SK-N-SH treated with all-trans-retinoic acid at 6 μM for 48 hours (cell line): Measurements from ENCODE around the gene CDK11B.

Experiments
- ATAC-seq: fragments of 200-7000 bp; cut with Tn5 transposase; 3 replicates; pipeline ENCODE4 v1.9.1; 2020; ENCODE audit warnings: mild to moderate bottlenecking, moderate library complexity
- ARNTL ChIP-seq: fragments of 450-650 bp; formaldehyde crosslinking; IDR thresholded peaks from 2 replicates; pipeline ENCODE4 v1.5.0; 2020; ENCODE audit warnings: low read depth, mild to moderate bottlenecking, moderate library complexity, borderline replicate concordance
- BACH2 ChIP-seq: fragments of 250-450 bp; sonication (Bioruptor Pico); IDR thresholded peaks from 2 replicates; pipeline ENCODE4 v1.9.0; 2021; ENCODE audit warnings: mild to moderate bottlenecking, borderline replicate concordance
- CSDC2 ChIP-seq: fragments of 250-450 bp; sonication (Bioruptor Pico); IDR thresholded peaks from 2 replicates; pipeline ENCODE4 v1.5.0; 2020; ENCODE audit warnings: mild to moderate bottlenecking, moderate library complexity
- ESRRG ChIP-seq: fragments of 250-450 bp; sonication (Bioruptor Pico); IDR thresholded peaks from 2 replicates; pipeline ENCODE4 v1.6.1; 2021; ENCODE audit warnings: mild to moderate bottlenecking
- ISL1 ChIP-seq: fragments of 250-450 bp; sonication (Bioruptor Pico); IDR thresholded peaks from 2 replicates; pipeline ENCODE4 v2.1.2; 2022; ENCODE audit warnings: mild to moderate bottlenecking, moderate library complexity
- PPARA ChIP-seq: fragments of 250-450 bp; sonication (Bioruptor Pico); IDR thresholded peaks from 2 replicates; pipeline ENCODE4 v1.5.0; 2020; ENCODE audit warnings: mild to moderate bottlenecking, borderline replicate concordance
- SNAI2 ChIP-seq: fragments of 250-450 bp; sonication (Bioruptor Pico); IDR thresholded peaks from 2 replicates; pipeline ENCODE4 v1.5.0; 2020; ENCODE audit warnings: mild to moderate bottlenecking, moderate library complexity
- TCF4 ChIP-seq: fragments of 250-450 bp; sonication (Bioruptor Pico); IDR thresholded peaks from 2 replicates; pipeline ENCODE4 v1.8.0; 2021; ENCODE audit warnings: mild to moderate bottlenecking, moderate library complexity, borderline replicate concordance
- ZC3H10 ChIP-seq: fragments of 250-450 bp; sonication (Bioruptor Pico); IDR thresholded peaks from 2 replicates; pipeline ENCODE4 v1.5.1; 2021; ENCODE audit warnings: mild to moderate bottlenecking, moderate library complexity
- ZFP3 ChIP-seq: fragments of 250-450 bp; sonication (Bioruptor Pico); IDR thresholded peaks from 2 replicates; pipeline ENCODE4 v1.5.0; 2020; ENCODE audit warnings: mild to moderate bottlenecking, moderate library complexity
- ZFP30 ChIP-seq: fragments of 450-650 bp; formaldehyde crosslinking; IDR thresholded peaks from 2 replicates; pipeline ENCODE4 v1.5.0; 2022; ENCODE audit warnings: mild to moderate bottlenecking, moderate library complexity
- ZNF70 ChIP-seq: fragments of 450-650 bp; formaldehyde crosslinking; IDR thresholded peaks from 2 replicates; pipeline ENCODE4 v1.5.0; 2020; ENCODE audit warnings: mild to moderate bottlenecking, moderate library complexity
- ZNF8 ChIP-seq: fragments of 450-650 bp; formaldehyde crosslinking; IDR thresholded peaks from 2 replicates; pipeline ENCODE4 v1.5.0; 2020; ENCODE audit warnings: mild to moderate bottlenecking, moderate library complexity
- TF ChIP-seq, protein P1 (sequence below): fragments of 250-450 bp; sonication (Bioruptor Pico); IDR thresholded peaks from 2 replicates; pipeline ENCODE4 v1.5.1; 2020; ENCODE audit warnings: low read depth, mild to moderate bottlenecking, moderate library complexity
- TF ChIP-seq, protein P2 (sequence below): fragments of 250-450 bp; sonication (Bioruptor Pico); IDR thresholded peaks from 2 replicates; pipeline ENCODE4 v1.5.1; 2021; ENCODE audit warnings: mild to moderate bottlenecking, moderate library complexity
- TF ChIP-seq, protein P3 (sequence below): fragments of 250-450 bp; sonication (Bioruptor Pico); IDR thresholded peaks from 2 replicates; pipeline ENCODE4 v1.8.0; 2020; ENCODE audit warnings: mild to moderate bottlenecking, moderate library complexity, borderline replicate concordance
- TF ChIP-seq, protein P4 (sequence below): fragments of 250-450 bp; sonication (Bioruptor Pico); IDR thresholded peaks from 2 replicates; pipeline ENCODE4 v1.8.0; 2021; ENCODE audit warnings: low read depth, mild to moderate bottlenecking, moderate library complexity, borderline replicate concordance
- TF ChIP-seq, protein P5 (sequence below): fragments of 250-450 bp; sonication (Bioruptor Pico); IDR thresholded peaks from 2 replicates; pipeline ENCODE4 v1.5.0; 2020; ENCODE audit warnings: mild to moderate bottlenecking, moderate library complexity

Gene CDK11B

DNA sequence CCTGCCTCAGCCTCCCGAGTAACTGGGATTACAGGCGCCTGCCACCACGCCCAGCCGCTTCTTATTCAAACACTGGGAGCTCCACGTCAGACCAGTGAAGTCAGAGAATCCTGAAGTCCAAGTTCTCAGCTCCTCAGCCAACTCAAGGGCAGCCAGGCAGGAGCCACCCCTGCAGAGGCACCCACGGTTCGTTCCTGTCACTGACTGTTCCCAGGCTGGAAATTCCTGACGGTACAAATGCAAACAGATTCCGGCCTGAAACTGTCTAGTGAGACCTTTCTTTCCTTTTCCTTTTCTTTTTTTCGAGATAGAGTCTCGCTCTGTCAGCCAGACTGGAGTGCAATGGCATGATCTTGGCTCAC is 22.1 kb upstream of the CDK11B start:
- TF ChIP-seq CSDC2 (CRISPR knock-in tag) (no peak), BACH2 (CRISPR knock-in tag) (no peak), ARNTL (CRISPR knock-in tag) (no peak), ZFP3 (no peak)
- TF ChIP-seq, protein P1, sequence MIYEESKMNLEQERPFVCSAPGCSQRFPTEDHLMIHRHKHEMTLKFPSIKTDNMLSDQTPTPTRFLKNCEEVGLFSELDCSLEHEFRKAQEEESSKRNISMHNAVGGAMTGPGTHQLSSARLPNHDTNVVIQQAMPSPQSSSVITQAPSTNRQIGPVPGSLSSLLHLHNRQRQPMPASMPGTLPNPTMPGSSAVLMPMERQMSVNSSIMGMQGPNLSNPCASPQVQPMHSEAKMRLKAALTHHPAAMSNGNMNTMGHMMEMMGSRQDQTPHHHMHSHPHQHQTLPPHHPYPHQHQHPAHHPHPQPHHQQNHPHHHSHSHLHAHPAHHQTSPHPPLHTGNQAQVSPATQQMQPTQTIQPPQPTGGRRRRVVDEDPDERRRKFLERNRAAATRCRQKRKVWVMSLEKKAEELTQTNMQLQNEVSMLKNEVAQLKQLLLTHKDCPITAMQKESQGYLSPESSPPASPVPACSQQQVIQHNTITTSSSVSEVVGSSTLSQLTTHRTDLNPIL: no peak
- TF ChIP-seq, all 23 proteins: peak for 0
- ATAC-seq: no peak

DNA sequence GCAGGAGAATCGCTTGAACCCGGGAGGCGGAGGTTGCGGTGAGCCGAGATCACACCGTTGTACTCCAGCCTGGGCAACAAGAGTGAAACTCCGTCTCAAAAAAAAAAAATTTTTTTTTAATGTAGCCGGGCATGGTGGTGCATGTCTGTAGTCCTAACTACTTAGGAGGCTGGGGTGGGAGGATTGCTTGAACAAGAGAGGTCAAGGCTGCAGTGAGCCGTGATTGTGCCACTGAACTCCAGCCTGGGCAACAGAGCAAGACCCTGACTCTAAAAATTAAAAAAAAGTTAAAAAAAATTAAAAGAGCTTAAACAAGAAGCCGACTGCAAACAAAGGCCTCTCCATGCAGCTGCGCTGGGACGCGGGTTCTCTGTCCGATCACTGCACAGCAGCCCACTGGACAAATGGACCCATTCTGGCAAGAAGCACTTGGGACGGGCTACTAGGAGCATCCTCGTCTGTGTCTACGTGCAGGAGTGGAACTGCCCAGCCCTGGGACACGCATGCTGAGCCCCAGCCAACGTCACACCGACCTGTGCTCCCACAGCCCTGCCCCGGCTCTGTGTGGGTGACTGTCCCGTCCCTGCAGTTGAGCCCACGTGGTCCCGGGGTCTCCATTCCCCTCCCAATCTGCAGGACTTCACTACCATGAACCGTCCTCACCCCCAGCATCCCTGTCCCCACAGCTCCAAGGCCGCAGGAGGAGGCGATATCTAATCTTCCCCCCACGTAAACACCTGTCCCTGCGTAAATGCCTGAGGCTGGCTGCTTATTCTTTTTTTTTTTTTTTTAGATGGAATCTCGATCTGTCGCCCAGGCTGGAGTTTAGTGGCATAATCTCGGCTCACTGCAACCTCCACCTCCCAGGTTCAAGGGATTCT is 21.5 kb upstream of the CDK11B start:
- no peak for ATAC-seq
- TF ChIP-seq, protein P1: no peak
- TF ChIP-seq TCF4 (CRISPR knock-in tag): no peak
- TF ChIP-seq CSDC2 (CRISPR knock-in tag): no peak
- TF ChIP-seq, protein P2, sequence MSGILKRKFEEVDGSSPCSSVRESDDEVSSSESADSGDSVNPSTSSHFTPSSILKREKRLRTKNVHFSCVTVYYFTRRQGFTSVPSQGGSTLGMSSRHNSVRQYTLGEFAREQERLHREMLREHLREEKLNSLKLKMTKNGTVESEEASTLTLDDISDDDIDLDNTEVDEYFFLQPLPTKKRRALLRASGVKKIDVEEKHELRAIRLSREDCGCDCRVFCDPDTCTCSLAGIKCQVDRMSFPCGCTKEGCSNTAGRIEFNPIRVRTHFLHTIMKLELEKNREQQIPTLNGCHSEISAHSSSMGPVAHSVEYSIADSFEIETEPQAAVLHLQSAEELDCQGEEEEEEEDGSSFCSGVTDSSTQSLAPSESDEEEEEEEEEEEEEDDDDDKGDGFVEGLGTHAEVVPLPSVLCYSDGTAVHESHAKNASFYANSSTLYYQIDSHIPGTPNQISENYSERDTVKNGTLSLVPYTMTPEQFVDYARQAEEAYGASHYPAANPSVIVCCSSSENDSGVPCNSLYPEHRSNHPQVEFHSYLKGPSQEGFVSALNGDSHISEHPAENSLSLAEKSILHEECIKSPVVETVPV (CRISPR knock-in tag): no peak
- TF ChIP-seq, protein P3, sequence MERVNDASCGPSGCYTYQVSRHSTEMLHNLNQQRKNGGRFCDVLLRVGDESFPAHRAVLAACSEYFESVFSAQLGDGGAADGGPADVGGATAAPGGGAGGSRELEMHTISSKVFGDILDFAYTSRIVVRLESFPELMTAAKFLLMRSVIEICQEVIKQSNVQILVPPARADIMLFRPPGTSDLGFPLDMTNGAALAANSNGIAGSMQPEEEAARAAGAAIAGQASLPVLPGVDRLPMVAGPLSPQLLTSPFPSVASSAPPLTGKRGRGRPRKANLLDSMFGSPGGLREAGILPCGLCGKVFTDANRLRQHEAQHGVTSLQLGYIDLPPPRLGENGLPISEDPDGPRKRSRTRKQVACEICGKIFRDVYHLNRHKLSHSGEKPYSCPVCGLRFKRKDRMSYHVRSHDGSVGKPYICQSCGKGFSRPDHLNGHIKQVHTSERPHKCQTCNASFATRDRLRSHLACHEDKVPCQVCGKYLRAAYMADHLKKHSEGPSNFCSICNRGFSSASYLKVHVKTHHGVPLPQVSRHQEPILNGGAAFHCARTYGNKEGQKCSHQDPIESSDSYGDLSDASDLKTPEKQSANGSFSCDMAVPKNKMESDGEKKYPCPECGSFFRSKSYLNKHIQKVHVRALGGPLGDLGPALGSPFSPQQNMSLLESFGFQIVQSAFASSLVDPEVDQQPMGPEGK (CRISPR knock-in tag): no peak
- TF ChIP-seq ZNF8 (CRISPR knock-in tag): no peak
- no peak for TF ChIP-seq ESRRG (CRISPR knock-in tag)
- no peak for TF ChIP-seq SNAI2
- no peak for TF ChIP-seq ISL1
- TF ChIP-seq, protein P4, sequence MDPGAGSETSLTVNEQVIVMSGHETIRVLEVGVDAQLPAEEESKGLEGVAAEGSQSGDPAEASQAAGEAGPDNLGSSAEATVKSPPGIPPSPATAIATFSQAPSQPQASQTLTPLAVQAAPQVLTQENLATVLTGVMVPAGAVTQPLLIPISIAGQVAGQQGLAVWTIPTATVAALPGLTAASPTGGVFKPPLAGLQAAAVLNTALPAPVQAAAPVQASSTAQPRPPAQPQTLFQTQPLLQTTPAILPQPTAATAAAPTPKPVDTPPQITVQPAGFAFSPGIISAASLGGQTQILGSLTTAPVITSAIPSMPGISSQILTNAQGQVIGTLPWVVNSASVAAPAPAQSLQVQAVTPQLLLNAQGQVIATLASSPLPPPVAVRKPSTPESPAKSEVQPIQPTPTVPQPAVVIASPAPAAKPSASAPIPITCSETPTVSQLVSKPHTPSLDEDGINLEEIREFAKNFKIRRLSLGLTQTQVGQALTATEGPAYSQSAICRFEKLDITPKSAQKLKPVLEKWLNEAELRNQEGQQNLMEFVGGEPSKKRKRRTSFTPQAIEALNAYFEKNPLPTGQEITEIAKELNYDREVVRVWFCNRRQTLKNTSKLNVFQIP (CRISPR knock-in tag): no peak
- TF ChIP-seq PPARA (CRISPR knock-in tag): no peak
- no peak for TF ChIP-seq ZFP3
- TF ChIP-seq, all 23 proteins: peak for 0

DNA sequence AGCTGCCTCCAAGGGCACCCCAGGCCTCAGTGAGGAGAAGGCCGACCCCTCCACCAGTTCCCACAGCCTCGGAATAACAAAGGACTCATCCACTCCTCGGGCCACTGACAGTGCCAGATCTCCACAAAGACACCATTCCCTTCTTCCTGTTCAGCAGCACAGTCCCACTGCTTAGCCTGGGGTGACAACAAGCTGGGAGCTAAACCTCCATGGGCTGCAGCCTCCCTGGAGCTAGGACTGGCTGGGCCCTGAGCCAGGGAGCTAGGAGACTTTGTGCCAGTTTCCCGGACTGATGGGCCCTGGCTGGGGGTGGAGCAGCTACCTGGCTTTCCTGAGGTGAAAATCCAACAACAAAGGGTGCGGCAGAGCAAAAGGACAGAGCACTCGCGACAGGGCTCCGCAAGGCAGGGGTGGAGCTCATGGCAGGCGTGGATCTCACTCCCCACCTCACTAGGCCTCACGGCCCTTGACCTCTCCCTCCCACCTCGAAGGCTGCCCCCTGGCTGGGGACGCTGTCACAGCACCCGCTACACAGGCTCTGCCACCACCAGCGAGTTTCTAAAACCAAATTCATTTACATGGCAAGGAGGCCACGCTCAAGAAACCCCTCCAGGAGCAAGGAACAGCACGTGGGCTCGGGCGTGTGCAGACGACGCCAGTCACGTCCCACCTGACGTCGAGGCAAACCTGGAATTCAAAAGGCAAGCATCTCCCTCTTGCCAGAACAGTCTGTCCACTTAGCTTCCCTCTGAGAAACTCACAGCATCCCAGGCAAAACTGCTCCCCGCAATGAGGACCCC is 20.0 kb upstream of the CDK11B start:
- TF ChIP-seq, protein P5, sequence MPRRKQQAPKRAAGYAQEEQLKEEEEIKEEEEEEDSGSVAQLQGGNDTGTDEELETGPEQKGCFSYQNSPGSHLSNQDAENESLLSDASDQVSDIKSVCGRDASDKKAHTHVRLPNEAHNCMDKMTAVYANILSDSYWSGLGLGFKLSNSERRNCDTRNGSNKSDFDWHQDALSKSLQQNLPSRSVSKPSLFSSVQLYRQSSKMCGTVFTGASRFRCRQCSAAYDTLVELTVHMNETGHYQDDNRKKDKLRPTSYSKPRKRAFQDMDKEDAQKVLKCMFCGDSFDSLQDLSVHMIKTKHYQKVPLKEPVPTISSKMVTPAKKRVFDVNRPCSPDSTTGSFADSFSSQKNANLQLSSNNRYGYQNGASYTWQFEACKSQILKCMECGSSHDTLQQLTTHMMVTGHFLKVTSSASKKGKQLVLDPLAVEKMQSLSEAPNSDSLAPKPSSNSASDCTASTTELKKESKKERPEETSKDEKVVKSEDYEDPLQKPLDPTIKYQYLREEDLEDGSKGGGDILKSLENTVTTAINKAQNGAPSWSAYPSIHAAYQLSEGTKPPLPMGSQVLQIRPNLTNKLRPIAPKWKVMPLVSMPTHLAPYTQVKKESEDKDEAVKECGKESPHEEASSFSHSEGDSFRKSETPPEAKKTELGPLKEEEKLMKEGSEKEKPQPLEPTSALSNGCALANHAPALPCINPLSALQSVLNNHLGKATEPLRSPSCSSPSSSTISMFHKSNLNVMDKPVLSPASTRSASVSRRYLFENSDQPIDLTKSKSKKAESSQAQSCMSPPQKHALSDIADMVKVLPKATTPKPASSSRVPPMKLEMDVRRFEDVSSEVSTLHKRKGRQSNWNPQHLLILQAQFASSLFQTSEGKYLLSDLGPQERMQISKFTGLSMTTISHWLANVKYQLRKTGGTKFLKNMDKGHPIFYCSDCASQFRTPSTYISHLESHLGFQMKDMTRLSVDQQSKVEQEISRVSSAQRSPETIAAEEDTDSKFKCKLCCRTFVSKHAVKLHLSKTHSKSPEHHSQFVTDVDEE: no peak
- TF ChIP-seq PPARA (CRISPR knock-in tag) (no peak), ZNF8 (CRISPR knock-in tag) (no peak), TCF4 (CRISPR knock-in tag) (no peak), ESRRG (CRISPR knock-in tag) (no peak), ZNF70 (CRISPR knock-in tag) (no peak), BACH2 (CRISPR knock-in tag) (no peak), ZFP3 (no peak), ZFP30 (CRISPR knock-in tag) (no peak), ZC3H10 (CRISPR knock-in tag) (no peak)
- TF ChIP-seq, protein P4 (CRISPR knock-in tag): no peak
- TF ChIP-seq, all 23 proteins: peak for 0
- no peak; the same call in 2 of the 3 replicates for ATAC-seq
